ENCODE measurements around the gene PDZRN4. TPM values are rescaled to one million over a fixed set of nuclear protein-coding genes. Genes with fewer than 3 reads are reported as not detected.

The PDZRN4 gene
- total RNA-seq, 1 donor from 2014 or later, result 1.5 TPM

- Mint-ChIP-seq H3K27ac (ENCODE audit: unreplicated experiment) (no peak overlapping the region), H3K4me3 (ENCODE audit: unreplicated experiment) (no peak overlapping the region), H3K36me3 (ENCODE audit: unreplicated experiment) (no peaks in the 10 kb centered on the region), H3K9me3 (ENCODE audit: unreplicated experiment) (no peaks in the 10 kb centered on the region), H3K27me3 (ENCODE audit: unreplicated experiment) (peaks cover 2% of the 10 kb centered on the region), H3K4me1 (ENCODE audit: low read depth, unreplicated experiment) (peaks cover 10% of the 10 kb centered on the region)
- no peak for DNase-seq
- TF ChIP-seq, protein P1, sequence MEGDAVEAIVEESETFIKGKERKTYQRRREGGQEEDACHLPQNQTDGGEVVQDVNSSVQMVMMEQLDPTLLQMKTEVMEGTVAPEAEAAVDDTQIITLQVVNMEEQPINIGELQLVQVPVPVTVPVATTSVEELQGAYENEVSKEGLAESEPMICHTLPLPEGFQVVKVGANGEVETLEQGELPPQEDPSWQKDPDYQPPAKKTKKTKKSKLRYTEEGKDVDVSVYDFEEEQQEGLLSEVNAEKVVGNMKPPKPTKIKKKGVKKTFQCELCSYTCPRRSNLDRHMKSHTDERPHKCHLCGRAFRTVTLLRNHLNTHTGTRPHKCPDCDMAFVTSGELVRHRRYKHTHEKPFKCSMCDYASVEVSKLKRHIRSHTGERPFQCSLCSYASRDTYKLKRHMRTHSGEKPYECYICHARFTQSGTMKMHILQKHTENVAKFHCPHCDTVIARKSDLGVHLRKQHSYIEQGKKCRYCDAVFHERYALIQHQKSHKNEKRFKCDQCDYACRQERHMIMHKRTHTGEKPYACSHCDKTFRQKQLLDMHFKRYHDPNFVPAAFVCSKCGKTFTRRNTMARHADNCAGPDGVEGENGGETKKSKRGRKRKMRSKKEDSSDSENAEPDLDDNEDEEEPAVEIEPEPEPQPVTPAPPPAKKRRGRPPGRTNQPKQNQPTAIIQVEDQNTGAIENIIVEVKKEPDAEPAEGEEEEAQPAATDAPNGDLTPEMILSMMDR (IDR thresholded peaks at IDR 0.05; ENCODE audit: partially characterized antibody, unreplicated experiment), result no peak
Observed at GRCh38 chr12:41364211-41364610, 176.1 kb downstream of the PDZRN4 start.

DNA sequence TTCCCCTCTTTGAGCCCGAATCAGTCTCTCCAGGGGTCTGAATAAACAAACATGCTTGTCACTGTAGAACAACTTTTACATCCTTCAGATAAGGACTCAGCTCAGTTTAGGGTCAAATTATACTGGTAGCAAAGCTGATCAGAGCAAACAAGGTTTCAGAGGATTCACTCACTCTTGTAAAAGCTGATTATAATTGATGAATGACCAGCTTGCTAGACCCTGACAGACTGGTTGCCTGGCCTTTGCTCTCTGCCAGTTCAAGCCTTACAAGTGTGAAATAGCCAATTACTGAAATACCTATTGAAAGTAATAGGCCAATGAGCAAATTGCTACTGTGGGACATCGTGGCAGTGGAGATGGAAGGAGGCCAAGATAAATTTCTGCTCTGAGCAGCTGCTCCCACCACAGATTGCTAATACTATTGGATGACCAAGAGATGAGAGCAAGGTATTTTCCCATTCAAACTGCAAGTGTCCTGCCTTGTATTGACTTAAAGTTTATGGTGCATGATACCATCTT lies 177.6 kb downstream of the PDZRN4 start:
- Mint-ChIP-seq H3K9me3 (ENCODE audit: unreplicated experiment) (no peaks in the 10 kb centered on the region), H3K27me3 (ENCODE audit: unreplicated experiment) (peaks cover 2% of the 10 kb centered on the region), H3K36me3 (ENCODE audit: unreplicated experiment) (no peaks in the 10 kb centered on the region), H3K4me3 (ENCODE audit: unreplicated experiment) (no peak overlapping the region), H3K27ac (ENCODE audit: unreplicated experiment) (no peak overlapping the region), H3K4me1 (ENCODE audit: low read depth, unreplicated experiment) (peaks cover 10% of the 10 kb centered on the region)
- TF ChIP-seq, protein P1 (IDR thresholded peaks at IDR 0.05; ENCODE audit: partially characterized antibody, unreplicated experiment), result no peak
- no peak for DNase-seq

GRCh38 chr12:41367726-41368405 lies 179.7 kb downstream of the PDZRN4 start:
- Mint-ChIP-seq H3K4me3 (ENCODE audit: unreplicated experiment) (no peak overlapping the region), H3K36me3 (ENCODE audit: unreplicated experiment) (no peaks in the 10 kb centered on the region), H3K27me3 (ENCODE audit: unreplicated experiment) (peaks cover 2% of the 10 kb centered on the region), H3K27ac (ENCODE audit: unreplicated experiment) (no peak overlapping the region), H3K4me1 (ENCODE audit: low read depth, unreplicated experiment) (peaks cover 9% of the 10 kb centered on the region), H3K9me3 (ENCODE audit: unreplicated experiment) (no peaks in the 10 kb centered on the region)
- DNase-seq, result no peak
- TF ChIP-seq, protein P1 (IDR thresholded peaks at IDR 0.05; ENCODE audit: partially characterized antibody, unreplicated experiment), result peak; percentile 38

DNA sequence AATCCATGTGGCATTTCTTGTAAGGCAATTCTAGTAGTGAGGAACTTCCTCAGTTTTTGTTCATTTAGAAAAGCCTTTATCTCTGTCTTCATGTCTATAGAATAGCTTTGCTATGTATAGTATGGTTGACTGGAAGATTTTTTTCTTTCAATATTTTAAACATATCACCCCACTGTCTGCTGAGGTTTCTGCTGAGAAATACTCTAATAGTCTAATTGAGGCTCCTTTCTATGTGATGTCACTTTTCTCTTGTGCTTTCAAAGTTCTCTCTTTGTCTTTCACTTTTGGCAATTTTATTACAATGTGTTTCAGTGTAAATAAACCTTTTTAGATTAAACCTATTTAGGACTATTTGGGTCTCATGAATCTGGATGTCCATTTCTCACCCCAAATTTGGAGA lies 192.8 kb downstream of the PDZRN4 start:
- TF ChIP-seq, protein P1 (IDR thresholded peaks at IDR 0.05; ENCODE audit: partially characterized antibody, unreplicated experiment), result no peak
- peaks cover 5% of the 10 kb centered on the region for H3K36me3 Mint-ChIP-seq (ENCODE audit: unreplicated experiment)
- H3K27me3 Mint-ChIP-seq (ENCODE audit: unreplicated experiment), result peaks cover 2% of the 10 kb centered on the region
- H3K4me1 Mint-ChIP-seq (ENCODE audit: low read depth, unreplicated experiment), result no peaks in the 10 kb centered on the region
- no peak for DNase-seq
- no peak overlapping the region for H3K27ac Mint-ChIP-seq (ENCODE audit: unreplicated experiment)
- peaks cover 2% of the 10 kb centered on the region for H3K9me3 Mint-ChIP-seq (ENCODE audit: unreplicated experiment)
- H3K4me3 Mint-ChIP-seq (ENCODE audit: unreplicated experiment), result no peak overlapping the region

GRCh38 chr12:41402801-41403200 lies 214.7 kb downstream of the PDZRN4 start:
- Mint-ChIP-seq H3K27ac (ENCODE audit: unreplicated experiment) (no peak overlapping the region), H3K27me3 (ENCODE audit: unreplicated experiment) (no peaks in the 10 kb centered on the region), H3K4me3 (ENCODE audit: unreplicated experiment) (no peak overlapping the region)

More at GRCh38 chr12:41402801-41403200, 214.7 kb downstream of the PDZRN4 start:
- H3K9me3 Mint-ChIP-seq (ENCODE audit: unreplicated experiment), result peaks cover 9% of the 10 kb centered on the region
- no peak for DNase-seq
- peaks cover 5% of the 10 kb centered on the region for H3K4me1 Mint-ChIP-seq (ENCODE audit: low read depth, unreplicated experiment)
- no peaks in the 10 kb centered on the region for H3K36me3 Mint-ChIP-seq (ENCODE audit: unreplicated experiment)
- TF ChIP-seq, protein P1 (IDR thresholded peaks at IDR 0.05; ENCODE audit: partially characterized antibody, unreplicated experiment), result no peak
